GM10266 (cell line): ENCODE measurements around the gene MRFAP1.

ENCODE experiments used
- DNase-seq: peaks from one replicate; pipeline ENCODE4 v3.0.0; 2012; ENCODE audit errors: extremely low spot score
- CTCF ChIP-seq: IDR thresholded peaks from 2 replicates; pipeline ENCODE4 v1.5.1; 2012; ENCODE audit warnings: mild to moderate bottlenecking, low read depth; ENCODE audit not compliant: control insufficient read depth, insufficient read depth; ENCODE audit errors: missing control alignments

Gene MRFAP1

DNA sequence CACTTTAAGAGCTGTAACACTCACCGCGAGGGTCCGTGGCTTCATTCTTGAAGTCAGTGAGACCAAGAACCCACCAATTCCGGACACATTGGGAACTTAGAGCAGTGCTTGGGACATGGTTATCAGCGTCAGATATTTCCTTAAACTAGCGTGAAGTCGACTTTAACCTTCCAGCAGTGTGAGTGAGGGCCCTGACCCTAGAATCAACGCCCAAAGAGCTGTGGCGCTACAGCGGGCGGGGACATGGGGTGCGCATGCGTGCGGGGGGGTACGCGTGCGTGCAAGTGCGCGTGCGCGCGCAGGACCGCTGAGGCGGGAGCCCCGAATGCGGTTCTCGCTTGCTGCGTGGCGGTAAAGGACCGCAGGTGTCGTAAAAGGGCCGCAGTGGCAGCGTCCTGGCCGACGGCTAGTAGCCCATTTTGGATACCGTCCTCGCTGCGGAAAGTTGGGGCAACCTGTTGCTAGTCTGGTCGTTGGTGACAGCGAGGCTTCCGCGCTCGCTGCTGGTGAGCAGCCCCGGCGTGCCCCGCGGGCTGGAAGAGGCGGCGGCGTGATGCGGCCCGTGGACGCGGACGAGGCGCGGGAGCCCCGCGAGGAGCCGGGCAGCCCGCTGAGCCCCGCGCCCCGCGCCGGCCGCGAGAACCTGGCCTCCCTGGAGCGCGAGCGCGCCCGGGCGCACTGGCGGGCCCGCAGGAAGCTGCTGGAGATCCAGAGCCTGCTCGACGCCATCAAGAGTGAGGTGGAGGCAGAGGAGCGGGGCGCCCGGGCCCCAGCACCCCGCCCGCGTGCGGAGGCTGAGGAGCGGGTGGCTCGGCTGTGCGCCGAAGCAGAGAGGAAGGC lies 33.4 kb downstream of the MRFAP1 start:
- peak; percentile 99 for DNase-seq
- no peak for TF ChIP-seq CTCF

DNA sequence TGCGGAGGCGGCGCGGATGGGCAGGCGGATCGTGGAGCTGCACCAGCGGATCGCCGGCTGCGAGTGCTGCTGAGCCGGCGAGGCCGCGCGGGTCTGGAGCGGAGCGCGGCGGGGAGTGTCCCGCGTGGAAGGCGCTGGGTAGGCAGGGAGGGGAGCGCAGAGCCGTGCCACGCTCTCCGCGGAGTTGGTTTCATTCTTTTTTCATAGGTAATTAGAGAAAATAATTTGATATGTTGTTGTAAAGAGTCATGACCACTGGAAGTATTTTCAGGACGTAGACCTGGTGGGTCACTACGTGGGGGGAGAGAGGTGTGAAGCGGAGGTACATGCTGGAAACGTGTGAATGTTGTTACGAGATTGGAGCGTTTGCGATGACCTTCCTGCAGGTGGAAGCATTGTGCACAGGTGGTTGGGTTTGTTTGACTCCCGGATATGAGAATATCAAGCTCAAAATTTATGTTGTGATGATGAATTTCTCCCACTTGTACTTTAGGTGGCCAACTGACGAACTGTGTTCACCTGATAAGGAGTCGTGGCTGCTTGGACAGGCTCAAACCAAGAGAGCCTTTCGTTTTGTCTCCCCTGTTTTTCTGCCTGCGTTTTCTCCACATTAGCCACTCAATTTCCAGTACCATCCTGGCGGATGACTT lies 34.1 kb downstream of the MRFAP1 start:
- DNase-seq = peak; percentile 72
- TF ChIP-seq CTCF = peak; percentile 58

DNA sequence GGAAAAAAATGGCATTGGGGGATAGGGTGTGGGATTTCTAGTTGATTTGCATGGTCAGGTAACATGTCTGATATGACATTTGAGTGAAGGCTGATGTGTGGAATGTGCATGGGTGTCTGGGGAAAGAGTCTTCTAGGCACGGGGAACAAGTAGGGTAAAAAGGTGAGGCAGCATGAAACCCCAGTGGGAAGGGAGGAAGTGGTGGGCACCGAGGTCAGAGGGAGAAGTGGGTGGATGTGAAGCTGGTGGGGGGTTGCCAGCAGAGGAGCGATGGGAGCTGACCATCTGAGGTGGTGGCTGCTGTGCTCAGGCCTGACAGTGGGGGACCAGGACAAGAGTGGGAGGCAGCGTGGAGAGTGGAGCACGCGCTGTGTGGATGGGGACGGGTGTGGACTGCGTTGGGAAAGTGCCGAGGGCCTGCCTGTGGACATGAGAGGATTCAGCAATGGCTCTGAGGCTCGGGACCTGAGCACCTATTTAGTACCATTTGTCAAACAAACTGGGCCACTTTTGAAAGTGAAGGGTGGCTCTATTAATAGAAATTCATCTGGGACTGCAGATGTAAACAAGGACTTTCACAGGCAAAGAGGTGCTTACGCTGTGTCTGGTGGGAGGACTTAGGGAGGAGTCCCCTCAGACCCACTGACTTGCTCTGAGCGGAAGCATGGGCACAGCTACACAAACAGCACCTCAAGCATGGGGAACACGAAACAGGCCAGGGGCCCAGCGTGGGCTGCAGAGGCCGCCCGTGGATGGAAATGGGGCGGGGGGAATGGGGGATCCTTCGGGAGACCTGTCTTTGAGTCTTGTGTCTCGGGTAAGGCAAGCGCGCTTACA lies 36.5 kb downstream of the MRFAP1 start:
- no peak for DNase-seq
- no peak for TF ChIP-seq CTCF

DNA sequence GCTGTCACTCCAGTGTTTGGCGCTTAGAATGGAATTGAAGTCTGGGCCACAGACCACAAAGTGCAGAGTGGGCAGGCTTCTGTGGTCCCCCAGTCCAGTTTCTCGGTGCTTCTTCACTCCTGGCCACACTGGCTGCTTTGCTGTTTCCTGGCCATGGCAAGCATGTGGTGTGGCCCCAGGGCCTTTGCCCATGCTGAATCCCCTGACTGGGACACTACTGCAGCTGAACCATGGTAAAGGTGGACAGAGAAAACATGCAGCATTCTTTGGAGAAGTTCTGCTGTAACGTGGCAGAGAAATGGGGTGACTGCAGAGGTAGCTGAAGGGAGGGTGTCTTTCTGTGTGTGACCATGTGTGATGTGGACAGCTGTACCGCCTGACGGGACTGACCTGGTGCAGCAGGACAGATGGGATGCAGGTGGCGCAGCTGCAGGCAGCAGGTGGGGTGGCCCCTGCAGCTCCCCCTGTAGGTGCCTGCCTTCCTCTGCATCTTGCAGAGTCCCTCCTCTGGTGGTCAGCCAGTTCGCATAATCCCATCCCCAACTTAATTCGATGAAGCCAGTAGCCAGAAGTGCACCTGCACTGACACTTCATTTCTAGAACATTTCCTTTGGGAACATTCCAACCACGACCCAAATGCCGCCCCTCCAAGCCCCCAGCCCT lies 40.0 kb downstream of the MRFAP1 start:
- no peak for DNase-seq
- no peak for TF ChIP-seq CTCF

DNA sequence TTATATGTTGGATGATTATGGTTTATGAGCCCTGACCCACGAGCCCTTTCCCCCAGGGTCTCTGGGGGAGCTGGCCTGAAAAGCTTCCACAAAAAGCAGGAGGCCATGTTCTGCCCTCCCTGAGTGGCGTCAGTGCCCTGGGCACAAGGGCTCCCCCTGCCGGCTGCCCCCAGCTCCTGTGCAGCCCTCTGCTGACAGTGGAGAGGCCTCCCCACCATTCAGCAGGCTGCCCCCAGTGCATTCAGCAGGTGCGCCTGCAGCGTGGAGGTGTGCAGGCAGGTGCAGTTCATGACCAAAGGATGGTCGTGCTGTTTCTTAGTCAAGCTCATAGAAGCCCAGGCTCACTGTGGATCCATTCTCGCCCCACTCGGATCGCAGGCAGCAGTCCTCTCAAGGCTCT lies 40.7 kb downstream of the MRFAP1 start:
- DNase-seq = no peak
- TF ChIP-seq CTCF = peak; percentile 23

DNA sequence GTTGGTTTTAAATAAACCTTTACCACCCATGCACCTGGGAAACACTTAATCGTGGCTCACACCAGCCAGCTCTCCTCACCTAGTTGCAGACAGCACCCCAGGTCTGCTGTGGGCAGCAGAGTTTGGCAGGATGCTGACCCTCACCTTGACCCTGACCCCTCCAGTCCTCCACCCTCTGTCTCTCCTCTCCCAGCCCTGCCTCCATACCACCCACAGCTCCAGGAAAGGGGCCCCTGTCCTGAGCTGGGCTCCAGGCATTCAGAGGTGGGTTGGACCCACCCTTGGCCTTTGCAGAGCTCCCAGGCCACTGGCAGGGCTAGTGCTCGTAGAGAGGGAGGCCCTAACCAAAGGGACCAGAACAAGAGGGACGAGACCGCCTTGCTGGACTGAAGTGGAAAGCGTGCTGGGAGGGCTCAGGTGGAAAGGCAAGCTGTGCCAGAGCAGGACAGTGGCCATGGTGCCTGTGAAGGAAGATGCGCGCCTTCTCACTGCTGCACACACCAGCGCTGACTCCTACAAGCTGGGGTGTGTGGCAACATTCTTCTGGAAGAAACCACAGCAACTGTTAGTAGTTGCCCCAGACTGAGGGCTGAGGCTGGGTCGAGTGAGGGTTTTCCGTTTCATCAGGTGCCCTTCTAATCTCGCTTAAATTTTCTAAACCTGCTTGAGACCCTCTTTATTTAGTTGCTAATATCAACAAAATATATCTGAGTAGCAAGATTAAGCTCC lies 42.5 kb downstream of the MRFAP1 start:
- DNase-seq = no peak
- no peak for TF ChIP-seq CTCF
